Neural progenitor cell (in vitro differentiated cells): ENCODE data around the gene NFU1. TPM values are rescaled to one million over a fixed set of nuclear protein-coding genes. Genes with fewer than 3 reads are reported as not detected.

Source experiments
- DNase-seq: peaks from one replicate; pipeline ENCODE4 v3.0.0-alpha.2; 2016; ENCODE audit warnings: low spot score
- H2AFZ ChIP-seq: fragments of 200-600 bp; sonication (generic); replicated peaks from 2 replicates; pipeline ENCODE4 v1.6.1; 2016; ENCODE audit warnings: antibody characterized with exemption
- H3F3A ChIP-seq: fragments of 200-600 bp; sonication (generic); 2 replicates; pipeline ENCODE4 v1.6.1; 2016; ENCODE audit warnings: antibody characterized with exemption, low read depth
- H3K27ac ChIP-seq: fragments of 200-600 bp; sonication (generic); 2 replicates; pipeline ENCODE4 v1.5.1; 2016; ENCODE audit warnings: mild to moderate bottlenecking
- H3K27me3 ChIP-seq: fragments of 200-600 bp; sonication (generic); 2 replicates; pipeline ENCODE4 v1.6.1; 2016; ENCODE audit warnings: mild to moderate bottlenecking, moderate library complexity
- H3K36me3 ChIP-seq: fragments of 200-600 bp; sonication (generic); 2 replicates; pipeline ENCODE4 v1.5.1; 2016
- H3K4me1 ChIP-seq: fragments of 200-600 bp; sonication (generic); 2 replicates; pipeline ENCODE4 v1.6.1; 2016; ENCODE audit warnings: mixed run types
- H3K4me2 ChIP-seq: fragments of 200-600 bp; sonication (generic); 2 replicates; pipeline ENCODE4 v1.6.1; 2016
- H3K4me3 ChIP-seq: fragments of 200-600 bp; sonication (generic); 2 replicates; pipeline ENCODE4 v1.5.1; 2016
- H3K79me2 ChIP-seq: fragments of 200-600 bp; sonication (generic); 2 replicates; pipeline ENCODE4 v1.6.1; 2016; ENCODE audit warnings: low read depth
- H3K9ac ChIP-seq: fragments of 200-600 bp; sonication (generic); 2 replicates; pipeline ENCODE4 v1.6.1; 2016
- H3K9me3 ChIP-seq: fragments of 200-600 bp; sonication (generic); 2 replicates; pipeline ENCODE4 v1.5.1; 2016; ENCODE audit warnings: low read depth
- H4K20me1 ChIP-seq: fragments of 200-600 bp; sonication (generic); 2 replicates; pipeline ENCODE4 v1.6.1; 2016; ENCODE audit warnings: low read depth
- H3K27ac Mint-ChIP-seq: 3 replicates; pipeline ENCODE4 v1.8.0; 2021; ENCODE audit warnings: mixed read lengths
- H3K27me3 Mint-ChIP-seq: 2 replicates; pipeline ENCODE4 v1.8.0; 2022; ENCODE audit warnings: low read depth, mild to moderate bottlenecking, inconsistent platforms, moderate library complexity, mixed read lengths; ENCODE audit not compliant: insufficient read depth
- H3K36me3 Mint-ChIP-seq: 3 replicates; pipeline ENCODE4 v1.8.0; 2021; ENCODE audit warnings: mixed read lengths
- H3K4me1 Mint-ChIP-seq: 3 replicates; pipeline ENCODE4 v1.8.0; 2021; ENCODE audit warnings: mixed read lengths
- H3K4me3 Mint-ChIP-seq: 3 replicates; pipeline ENCODE4 v1.8.0; 2021; ENCODE audit warnings: mild to moderate bottlenecking, moderate library complexity, mixed read lengths
- H3K9me3 Mint-ChIP-seq: 3 replicates; pipeline ENCODE4 v1.8.0; 2020; ENCODE audit warnings: mixed read lengths
- EZH2 ChIP-seq: fragments of 200-600 bp; sonication (generic); IDR thresholded peaks from 2 replicates; pipeline ENCODE4 v1.6.1; 2017; ENCODE audit warnings: antibody characterized with exemption, mild to moderate bottlenecking, moderate library complexity
- EZH2phosphoT487 ChIP-seq: fragments of 200-600 bp; sonication (generic); IDR thresholded peaks from 2 replicates; pipeline ENCODE4 v1.6.1; 2017; ENCODE audit warnings: antibody characterized with exemption
- total RNA-seq: library from RNA; depleted of rRNA; stranded (reverse); fragments of >200 nt; gene quantifications from 2 replicates; pipeline ENCODE4 v1.2.3, GENCODE V29; 2015; ENCODE audit warnings: low replicate concordance
- TF ChIP-seq, protein P1 (sequence below): fragments of 200-600 bp; sonication (generic); IDR thresholded peaks from 2 replicates; pipeline ENCODE4 v1.5.1; 2017; ENCODE audit warnings: antibody characterized with exemption, mild to moderate bottlenecking

The NFU1 gene
- total RNA-seq, 1 donor from 2014 or later = 74.3 TPM

DNA sequence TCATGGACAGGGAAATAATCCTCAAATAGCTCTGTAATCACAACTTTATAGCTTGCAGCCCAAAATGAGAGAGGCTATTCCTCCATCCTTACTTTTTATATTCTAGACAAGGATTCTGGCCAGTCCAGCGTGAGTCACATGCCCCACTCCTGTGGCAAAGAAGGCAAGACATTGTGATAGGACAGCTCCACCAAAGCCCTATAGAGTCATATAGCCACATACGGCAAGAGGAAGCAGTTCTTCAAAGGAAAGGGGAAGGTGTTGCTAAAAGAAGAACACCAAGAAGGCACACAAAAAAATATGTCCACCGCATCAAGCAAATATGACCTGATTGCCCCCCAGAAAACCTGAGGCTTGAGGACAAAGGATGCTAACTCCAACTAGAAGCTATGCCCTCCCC is 46.8 kb downstream of the NFU1 start:
- peaks cover 5% of the 10 kb centered on the region for H3F3A ChIP-seq
- H4K20me1 ChIP-seq = no peaks in the 10 kb centered on the region
- Mint-ChIP-seq H3K4me1 (peaks cover 21% of the 10 kb centered on the region), H3K27me3 (no peaks in the 10 kb centered on the region), H3K9me3 (no peaks in the 10 kb centered on the region), H3K27ac (no peak overlapping the region), H3K4me3 (no peak overlapping the region), H3K36me3 (peaks cover 8% of the 10 kb centered on the region)
- H3K79me2 ChIP-seq = peaks cover 15% of the 10 kb centered on the region
- no peaks in the 10 kb centered on the region for H3K36me3 ChIP-seq
- no peak overlapping the region for H3K4me2 ChIP-seq
- no peaks in the 10 kb centered on the region for H3K27me3 ChIP-seq
- no peak overlapping the region for H2AFZ ChIP-seq
- no peaks in the 10 kb centered on the region for H3K9me3 ChIP-seq
- H3K27ac ChIP-seq = no peak overlapping the region
- no peak overlapping the region for H3K9ac ChIP-seq
- peaks cover 20% of the 10 kb centered on the region for H3K4me1 ChIP-seq
- no peak overlapping the region for H3K4me3 ChIP-seq
- TF ChIP-seq EZH2 (no peak), EZH2phosphoT487 (no peak)
- TF ChIP-seq, protein P1, sequence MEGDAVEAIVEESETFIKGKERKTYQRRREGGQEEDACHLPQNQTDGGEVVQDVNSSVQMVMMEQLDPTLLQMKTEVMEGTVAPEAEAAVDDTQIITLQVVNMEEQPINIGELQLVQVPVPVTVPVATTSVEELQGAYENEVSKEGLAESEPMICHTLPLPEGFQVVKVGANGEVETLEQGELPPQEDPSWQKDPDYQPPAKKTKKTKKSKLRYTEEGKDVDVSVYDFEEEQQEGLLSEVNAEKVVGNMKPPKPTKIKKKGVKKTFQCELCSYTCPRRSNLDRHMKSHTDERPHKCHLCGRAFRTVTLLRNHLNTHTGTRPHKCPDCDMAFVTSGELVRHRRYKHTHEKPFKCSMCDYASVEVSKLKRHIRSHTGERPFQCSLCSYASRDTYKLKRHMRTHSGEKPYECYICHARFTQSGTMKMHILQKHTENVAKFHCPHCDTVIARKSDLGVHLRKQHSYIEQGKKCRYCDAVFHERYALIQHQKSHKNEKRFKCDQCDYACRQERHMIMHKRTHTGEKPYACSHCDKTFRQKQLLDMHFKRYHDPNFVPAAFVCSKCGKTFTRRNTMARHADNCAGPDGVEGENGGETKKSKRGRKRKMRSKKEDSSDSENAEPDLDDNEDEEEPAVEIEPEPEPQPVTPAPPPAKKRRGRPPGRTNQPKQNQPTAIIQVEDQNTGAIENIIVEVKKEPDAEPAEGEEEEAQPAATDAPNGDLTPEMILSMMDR = no peak
- DNase-seq = no peak

DNA sequence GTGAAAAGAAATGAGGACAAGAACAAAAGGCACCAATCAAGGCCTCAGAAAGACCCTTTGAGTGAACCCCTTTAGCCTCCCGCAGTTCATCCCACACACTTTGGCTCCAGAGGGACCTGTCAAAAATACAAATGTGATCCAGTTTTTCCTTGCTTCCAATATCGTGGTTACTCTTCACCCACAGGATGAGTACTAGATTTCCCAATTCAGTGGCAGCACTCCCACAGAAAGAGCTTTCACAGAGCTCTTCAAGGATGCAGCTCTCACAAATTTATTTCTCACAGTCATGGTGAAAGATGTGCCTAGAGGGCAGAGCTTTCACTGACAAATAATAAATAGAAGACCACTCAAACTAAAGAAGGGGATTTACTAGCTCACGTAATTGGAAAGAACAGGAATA is 47.2 kb downstream of the NFU1 start:
- no peak overlapping the region for H2AFZ ChIP-seq
- TF ChIP-seq, protein P1 = no peak
- no peak for TF ChIP-seq EZH2phosphoT487
- no peak for TF ChIP-seq EZH2
- peaks cover 19% of the 10 kb centered on the region for H3K79me2 ChIP-seq
- H3K9ac ChIP-seq = no peak overlapping the region
- no peaks in the 10 kb centered on the region for H3K9me3 ChIP-seq
- H3F3A ChIP-seq = peaks cover 5% of the 10 kb centered on the region
- no peaks in the 10 kb centered on the region for H3K27me3 ChIP-seq
- H4K20me1 ChIP-seq = no peaks in the 10 kb centered on the region
- H3K4me2 ChIP-seq = no peak overlapping the region
- H3K4me3 ChIP-seq = no peak overlapping the region
- DNase-seq = no peak
- Mint-ChIP-seq H3K4me1 (peaks cover 21% of the 10 kb centered on the region), H3K9me3 (no peaks in the 10 kb centered on the region), H3K27ac (no peak overlapping the region), H3K36me3 (peaks cover 7% of the 10 kb centered on the region), H3K4me3 (no peak overlapping the region), H3K27me3 (no peaks in the 10 kb centered on the region)
- no peak overlapping the region for H3K27ac ChIP-seq
- peaks cover 20% of the 10 kb centered on the region for H3K4me1 ChIP-seq
- H3K36me3 ChIP-seq = no peaks in the 10 kb centered on the region

DNA sequence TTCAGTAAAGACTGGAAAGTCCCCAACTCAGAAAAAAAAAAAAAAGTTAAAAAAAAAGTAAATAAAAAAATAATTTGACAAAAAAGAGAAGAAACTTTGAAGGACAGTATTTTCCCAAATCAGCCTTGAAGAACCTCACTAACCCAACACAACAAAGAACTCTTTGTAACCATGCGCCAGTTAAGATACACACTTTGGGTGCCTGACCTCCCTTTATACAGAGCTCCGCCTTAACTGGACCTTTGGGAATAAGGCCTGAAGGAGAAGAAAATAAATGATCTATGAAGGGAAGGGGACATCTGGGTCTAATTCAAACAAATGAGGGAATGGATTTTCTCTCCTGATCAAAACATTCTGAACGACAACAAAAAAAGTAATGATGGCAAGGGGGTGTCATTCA is 48.0 kb downstream of the NFU1 start:
- Mint-ChIP-seq H3K4me1 (peaks cover 21% of the 10 kb centered on the region), H3K36me3 (peaks cover 2% of the 10 kb centered on the region)

More for the DNA sequence above, 48.0 kb downstream of the NFU1 start:
- H4K20me1 ChIP-seq = no peaks in the 10 kb centered on the region
- H3K9me3 ChIP-seq = no peaks in the 10 kb centered on the region
- TF ChIP-seq EZH2phosphoT487 (no peak), EZH2 (no peak)
- TF ChIP-seq, protein P1 = no peak
- peaks cover 27% of the 10 kb centered on the region for H3K79me2 ChIP-seq
- no peak overlapping the region for H3K4me3 Mint-ChIP-seq
- H3K27ac Mint-ChIP-seq = no peak overlapping the region
- no peaks in the 10 kb centered on the region for H3K27me3 ChIP-seq
- DNase-seq = no peak
- no peak overlapping the region for H2AFZ ChIP-seq
- H3K9me3 Mint-ChIP-seq = no peaks in the 10 kb centered on the region
- H3K27me3 Mint-ChIP-seq = peaks cover under 1% of the 10 kb centered on the region
- peaks cover 20% of the 10 kb centered on the region for H3K4me1 ChIP-seq
- H3K4me2 ChIP-seq = no peak overlapping the region
- no peak overlapping the region for H3K9ac ChIP-seq
- peaks cover 5% of the 10 kb centered on the region for H3F3A ChIP-seq
- H3K36me3 ChIP-seq = no peaks in the 10 kb centered on the region
- no peak overlapping the region for H3K27ac ChIP-seq
- no peak overlapping the region for H3K4me3 ChIP-seq
